Sigmoid colon (tissue), 4 donors: ENCODE measurements around the gene C5AR2.

Experiments
- POLR2A ChIP-seq, 2 donors: fragments of 450-650 bp; IDR thresholded peaks; one replicate each; pipeline ENCODE4 v1.6.1; 2016; ENCODE audit warnings: antibody characterized with exemption in 2 of 2, mild to moderate bottlenecking in 2 of 2, moderate library complexity in 2 of 2
- POLR2AphosphoS5 ChIP-seq, 4 donors: sonication (generic); formaldehyde crosslinking; IDR thresholded peaks; one replicate each; pipeline ENCODE4 v1.6.1; 2017; ENCODE audit warnings: antibody characterized with exemption in 4 of 4
- TF ChIP-seq, protein P1 (sequence below), 4 experiments: fragments of 450-650 bp in 3 of 4; fragments of 200-600 bp in 1 of 4; IDR thresholded peaks; one replicate each; pipeline ENCODE4 v1.5.1; 2016 to 2019; ENCODE audit warnings: antibody characterized with exemption in 4 of 4, mild to moderate bottlenecking in 3 of 4, moderate library complexity in 2 of 4

DNA sequence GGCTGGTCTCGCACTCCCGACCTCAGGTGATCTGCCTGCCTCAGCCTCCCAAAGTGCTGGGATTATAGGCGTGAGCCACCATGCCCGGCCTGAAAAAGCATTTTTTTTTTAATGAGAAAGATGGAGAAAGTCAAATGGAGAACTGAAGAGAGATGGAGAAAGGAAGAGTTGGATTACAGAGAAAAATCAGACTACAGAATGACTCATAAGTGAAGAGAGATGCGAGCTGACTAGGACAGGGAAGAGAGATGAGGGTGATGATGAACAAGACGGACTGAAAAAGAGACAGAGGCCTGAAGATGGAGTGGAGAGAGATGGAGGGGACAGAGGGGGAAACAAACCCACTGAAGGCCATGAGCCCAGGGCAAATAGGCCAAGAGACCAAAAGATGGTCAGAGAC, 18.7 kb downstream of the C5AR2 start:
- TF ChIP-seq POLR2A (IDR thresholded peaks at IDR 0.05), result no peak
- no peak for TF ChIP-seq POLR2AphosphoS5 (IDR thresholded peaks at IDR 0.05)
- TF ChIP-seq, protein P1, sequence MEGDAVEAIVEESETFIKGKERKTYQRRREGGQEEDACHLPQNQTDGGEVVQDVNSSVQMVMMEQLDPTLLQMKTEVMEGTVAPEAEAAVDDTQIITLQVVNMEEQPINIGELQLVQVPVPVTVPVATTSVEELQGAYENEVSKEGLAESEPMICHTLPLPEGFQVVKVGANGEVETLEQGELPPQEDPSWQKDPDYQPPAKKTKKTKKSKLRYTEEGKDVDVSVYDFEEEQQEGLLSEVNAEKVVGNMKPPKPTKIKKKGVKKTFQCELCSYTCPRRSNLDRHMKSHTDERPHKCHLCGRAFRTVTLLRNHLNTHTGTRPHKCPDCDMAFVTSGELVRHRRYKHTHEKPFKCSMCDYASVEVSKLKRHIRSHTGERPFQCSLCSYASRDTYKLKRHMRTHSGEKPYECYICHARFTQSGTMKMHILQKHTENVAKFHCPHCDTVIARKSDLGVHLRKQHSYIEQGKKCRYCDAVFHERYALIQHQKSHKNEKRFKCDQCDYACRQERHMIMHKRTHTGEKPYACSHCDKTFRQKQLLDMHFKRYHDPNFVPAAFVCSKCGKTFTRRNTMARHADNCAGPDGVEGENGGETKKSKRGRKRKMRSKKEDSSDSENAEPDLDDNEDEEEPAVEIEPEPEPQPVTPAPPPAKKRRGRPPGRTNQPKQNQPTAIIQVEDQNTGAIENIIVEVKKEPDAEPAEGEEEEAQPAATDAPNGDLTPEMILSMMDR (IDR thresholded peaks at IDR 0.05), result no peak
